ENCODE results near the gene LILRA1. TPM values are rescaled to one million over a fixed set of nuclear protein-coding genes. Genes with fewer than 3 reads are reported as not detected.
"Not testable (repeated sequence)": the region's sequence is repeated elsewhere in the genome, so short reads cannot be mapped to it uniquely, and the experiment has no call there.

LILRA1 gene
- total RNA-seq, 1 donor from 2014 or later = 3.7 TPM

DNA sequence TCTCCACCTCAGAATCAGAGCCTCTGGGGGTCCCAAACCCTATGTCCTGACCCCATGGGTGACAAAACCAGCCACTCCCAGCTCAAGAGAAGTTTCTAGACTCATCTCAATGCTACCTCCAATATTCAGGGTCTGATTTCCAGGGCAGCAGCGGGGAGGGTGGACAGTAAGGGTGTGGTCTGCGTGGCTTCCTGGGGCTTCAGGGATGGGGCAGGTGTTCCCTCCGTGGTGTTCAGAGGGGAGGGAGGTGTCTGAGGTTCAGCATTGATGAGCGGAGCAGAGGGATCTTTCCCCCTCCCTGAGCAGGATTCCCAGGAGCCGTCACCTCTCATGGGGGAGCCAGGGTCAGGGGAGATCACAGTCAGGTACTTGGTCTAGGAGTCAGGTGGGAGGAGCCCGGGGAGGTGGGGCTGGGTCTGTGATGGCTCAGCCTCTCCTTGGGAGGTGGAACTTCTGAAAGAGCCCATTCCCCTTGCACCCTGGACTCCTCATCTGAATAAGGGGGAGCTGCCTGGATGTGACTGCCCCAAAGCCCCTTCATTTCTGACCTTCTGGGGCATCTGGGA, 16.9 kb upstream of the LILRA1 start:
- no peak for DNase-seq (ENCODE audit: low spot score)

DNA sequence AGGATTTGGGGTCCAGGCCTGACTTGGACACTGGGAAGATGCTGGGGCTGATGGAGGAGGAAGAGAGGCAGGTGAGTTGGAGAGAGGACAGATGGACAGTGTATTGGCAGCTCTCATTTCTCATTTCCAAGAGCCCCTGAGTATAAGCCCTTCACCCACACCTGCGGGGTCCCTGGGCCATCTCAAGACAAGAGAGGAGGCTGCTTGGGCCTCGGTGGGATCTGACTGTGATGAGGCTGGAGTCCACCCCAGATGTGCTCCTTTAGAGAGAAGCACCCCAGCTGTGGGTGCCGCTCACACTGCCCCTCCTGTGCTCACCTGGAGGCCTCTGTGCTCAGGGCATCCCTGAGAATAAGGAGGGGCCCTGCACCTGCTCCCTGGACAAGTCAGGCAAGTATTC, 16.1 kb upstream of the LILRA1 start:
- peak; percentile 57 for DNase-seq (ENCODE audit: low spot score)

DNA sequence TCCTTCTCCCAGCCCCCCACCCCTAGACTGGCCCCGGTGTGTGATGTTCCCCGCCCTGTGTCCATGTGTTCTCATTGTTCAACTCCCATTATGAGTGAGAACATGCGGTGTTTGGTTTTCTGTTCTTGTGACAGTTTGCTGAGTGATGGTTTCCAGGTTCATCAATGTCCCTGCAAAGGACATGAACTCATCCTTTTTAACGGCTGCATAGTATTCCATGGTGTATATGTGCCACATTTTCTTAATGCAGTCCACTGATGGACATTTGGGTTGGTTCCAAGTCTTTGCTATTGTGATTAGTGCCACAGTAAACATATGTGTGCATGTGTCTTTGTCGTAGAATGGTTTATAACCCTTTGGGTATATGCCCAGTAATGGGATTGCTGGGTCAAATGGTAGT, 15.2 kb upstream of the LILRA1 start:
- DNase-seq (ENCODE audit: low spot score) = not testable (repeated sequence)

GRCh38 chr19:54586397-54586796, 7.0 kb upstream of the LILRA1 start:
- peak; percentile 59 for DNase-seq (ENCODE audit: low spot score)

- peak; percentile 77 for DNase-seq (ENCODE audit: low spot score)
Observed at GRCh38 chr19:54587026-54587425, 6.4 kb upstream of the LILRA1 start.

- DNase-seq (ENCODE audit: low spot score) = peak; percentile 69
Observed at GRCh38 chr19:54593931-54594626, 647 bp downstream of the LILRA1 start.

DNA sequence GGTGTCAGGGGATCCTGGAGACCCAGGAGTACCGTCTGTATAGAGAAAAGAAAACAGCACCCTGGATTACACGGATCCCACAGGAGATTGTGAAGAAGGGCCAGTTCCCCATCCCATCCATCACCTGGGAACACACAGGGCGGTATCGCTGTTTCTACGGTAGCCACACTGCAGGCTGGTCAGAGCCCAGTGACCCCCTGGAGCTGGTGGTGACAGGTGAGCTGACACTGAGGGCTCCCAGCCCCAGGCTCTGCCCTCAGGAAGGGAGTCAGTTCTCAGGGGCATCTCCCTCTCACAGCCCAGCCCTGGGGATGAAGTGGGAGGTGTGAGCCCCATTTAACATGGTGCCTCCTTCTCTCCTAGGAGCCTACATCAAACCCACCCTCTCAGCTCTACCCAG, 1.3 kb downstream of the LILRA1 start:
- peak; percentile 67 for DNase-seq (ENCODE audit: low spot score)

GRCh38 chr19:54595680-54596436, 2.4 kb downstream of the LILRA1 start:
- DNase-seq (ENCODE audit: low spot score) = peak; percentile 88

DNA sequence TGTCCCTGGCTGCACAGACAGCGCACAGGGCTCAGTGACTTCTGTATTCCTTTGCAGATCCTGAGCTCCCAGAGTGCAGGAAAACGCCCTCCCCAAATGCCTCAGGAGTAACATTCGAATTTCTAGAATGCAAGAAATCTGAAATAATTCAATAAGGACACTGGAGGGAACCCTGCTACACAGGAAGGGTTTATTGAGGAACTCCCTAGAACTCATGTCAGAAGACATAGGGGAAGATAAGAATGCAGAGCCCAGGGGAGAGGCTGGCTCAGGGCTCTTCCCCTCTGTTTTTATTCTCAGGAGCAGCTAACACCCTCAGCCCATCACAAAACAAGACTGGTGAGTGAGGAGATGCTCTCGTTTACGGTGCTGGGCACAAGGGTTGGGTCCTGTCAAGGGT, 6.8 kb downstream of the LILRA1 start:
- no peak for DNase-seq (ENCODE audit: low spot score)

DNA sequence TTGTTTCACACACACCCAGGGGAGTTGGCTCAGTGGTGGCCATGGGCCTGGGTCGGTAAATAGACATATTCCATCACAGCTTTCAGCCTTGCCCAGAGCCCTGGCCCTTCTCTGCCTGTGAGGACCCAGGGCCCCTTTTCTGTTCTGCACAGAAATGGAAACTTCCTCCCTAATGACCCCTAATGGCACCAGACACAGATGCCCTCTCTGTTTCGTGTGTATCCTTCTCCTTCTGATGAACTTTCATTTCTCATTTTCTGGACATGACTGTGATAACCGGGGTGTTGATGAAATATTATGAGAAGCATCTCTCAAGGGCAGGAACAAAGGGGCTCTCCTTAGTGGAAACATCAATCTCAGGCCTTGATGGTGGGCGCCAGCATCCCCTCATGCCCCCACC, 12.8 kb downstream of the LILRA1 start:
- no peak for DNase-seq (ENCODE audit: low spot score)

- no peak for DNase-seq (ENCODE audit: low spot score)
Observed at GRCh38 chr19:54606891-54607784, 13.7 kb downstream of the LILRA1 start.

GRCh38 chr19:54607785-54608150, 14.3 kb downstream of the LILRA1 start:
- DNase-seq (ENCODE audit: low spot score) = no peak

DNA sequence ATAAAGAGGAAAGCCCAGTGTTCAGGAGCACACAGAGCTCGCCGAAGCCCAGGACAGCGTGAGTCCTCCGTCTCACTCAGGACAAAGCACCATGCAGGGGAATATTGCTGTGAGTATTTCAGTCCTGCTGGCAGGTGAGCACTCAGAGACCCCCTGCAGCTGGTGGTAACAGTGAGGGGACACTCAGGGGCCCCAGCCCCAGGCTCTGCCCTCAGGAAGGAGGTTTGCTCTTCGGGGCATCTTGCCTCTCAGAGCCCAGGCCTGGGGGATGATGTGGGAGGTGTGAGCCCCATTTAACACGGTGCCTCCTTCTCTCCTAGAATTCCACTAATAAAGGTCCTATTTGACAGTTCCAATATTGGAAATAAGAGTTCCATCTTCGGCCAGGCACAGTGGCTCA, 14.8 kb downstream of the LILRA1 start:
- no peak for DNase-seq (ENCODE audit: low spot score)

DNA sequence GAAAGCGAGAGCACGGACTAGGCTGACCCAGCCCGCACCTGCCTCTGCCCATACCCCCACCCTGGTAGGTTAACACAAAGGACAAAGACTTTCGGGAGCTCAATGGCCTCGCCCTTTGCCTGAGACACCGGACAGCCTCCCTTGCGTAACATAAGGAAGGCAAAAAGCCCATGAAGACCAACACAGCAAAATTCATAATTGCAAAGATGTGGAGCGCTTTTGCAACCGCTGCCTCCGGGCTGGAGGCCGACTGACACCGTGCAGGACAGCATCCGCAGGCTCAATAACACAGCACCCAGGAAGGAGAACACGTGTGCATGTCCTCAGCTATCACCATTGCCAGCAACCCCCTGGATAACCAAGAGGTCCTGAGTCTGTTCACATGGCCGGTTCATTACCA, 15.4 kb downstream of the LILRA1 start:
- DNase-seq (ENCODE audit: low spot score) = no peak

- no peak for DNase-seq (ENCODE audit: low spot score)
Observed at GRCh38 chr19:54609356-54609791, 15.9 kb downstream of the LILRA1 start.

DNA sequence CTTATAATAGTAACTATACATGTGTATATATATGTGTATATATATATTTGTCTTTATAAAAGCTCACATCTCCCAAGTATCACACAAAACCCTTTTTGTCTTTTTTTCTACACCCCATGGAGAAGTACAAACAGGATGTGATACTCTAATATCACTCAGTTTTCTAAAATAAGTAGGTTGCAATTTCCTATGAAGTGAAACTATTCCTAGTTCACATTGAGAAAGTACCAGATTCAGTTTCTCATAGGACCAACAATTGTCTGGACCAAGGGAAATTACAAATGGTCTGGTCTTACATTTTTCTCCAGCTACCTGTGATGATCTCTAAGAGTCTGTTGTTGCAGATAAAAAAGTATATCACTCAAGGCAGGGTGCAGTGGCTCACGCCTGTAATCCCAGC, 19.0 kb downstream of the LILRA1 start:
- DNase-seq (ENCODE audit: low spot score) = no peak

DNA sequence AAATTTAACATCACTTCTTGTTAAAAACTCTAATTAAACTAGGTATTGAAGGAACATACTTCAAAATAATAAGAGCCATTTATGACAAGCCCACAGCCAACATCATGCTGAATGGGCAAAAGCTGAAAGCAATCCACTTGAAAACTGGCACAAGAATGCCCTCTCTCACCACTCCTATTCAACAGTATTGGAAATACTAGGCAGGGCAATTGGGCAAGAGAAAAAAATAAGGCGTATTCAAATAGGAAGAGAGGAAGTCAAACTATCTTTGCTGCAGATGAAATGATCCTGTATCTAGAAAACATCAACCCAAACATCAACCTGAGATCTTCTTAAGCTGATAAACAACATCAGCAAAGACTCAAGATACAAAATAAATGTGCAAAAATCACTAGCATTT, 21.3 kb downstream of the LILRA1 start:
- DNase-seq (ENCODE audit: low spot score) = no peak

GRCh38 chr19:54616057-54616456, 22.6 kb downstream of the LILRA1 start:
- no peak for DNase-seq (ENCODE audit: low spot score)

DNA sequence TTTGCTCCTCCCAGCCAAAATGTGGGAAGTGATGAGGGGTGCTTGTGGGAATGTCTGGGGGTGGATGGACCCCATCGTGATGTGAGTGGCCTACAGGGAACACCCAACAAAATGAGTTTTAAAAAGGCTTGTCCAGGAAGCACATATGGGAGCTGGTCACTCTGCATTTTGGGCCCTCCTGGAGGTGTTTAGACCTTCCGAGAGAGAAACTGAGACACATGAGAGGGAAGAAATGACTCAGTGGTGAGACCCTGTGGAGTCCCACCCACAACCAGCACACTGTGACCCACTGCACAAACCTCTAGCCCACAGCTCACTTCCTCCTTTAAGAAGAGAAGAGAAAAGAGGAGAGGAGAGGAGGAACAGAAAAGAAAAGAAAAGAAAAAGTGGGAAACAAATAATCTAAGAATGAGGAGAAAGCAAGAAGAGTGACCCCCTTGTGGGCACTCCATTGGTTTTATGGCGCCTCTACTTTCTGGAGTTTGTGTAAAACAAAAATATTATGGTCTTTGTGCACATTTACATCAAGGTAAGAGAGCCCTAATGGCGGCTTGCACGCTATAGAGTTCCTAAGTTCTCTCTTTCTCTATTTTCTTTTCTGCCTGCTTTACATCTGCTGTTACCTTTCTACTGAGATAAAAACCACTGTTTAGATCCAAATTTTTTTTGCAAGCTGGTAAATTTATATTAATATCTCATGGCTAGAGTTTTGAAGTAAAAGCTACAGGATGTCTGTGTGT, 23.6 kb downstream of the LILRA1 start:
- DNase-seq (ENCODE audit: low spot score) = no peak

- DNase-seq (ENCODE audit: low spot score) = no peak
Observed at GRCh38 chr19:54620464-54620863, 27.0 kb downstream of the LILRA1 start.

DNA sequence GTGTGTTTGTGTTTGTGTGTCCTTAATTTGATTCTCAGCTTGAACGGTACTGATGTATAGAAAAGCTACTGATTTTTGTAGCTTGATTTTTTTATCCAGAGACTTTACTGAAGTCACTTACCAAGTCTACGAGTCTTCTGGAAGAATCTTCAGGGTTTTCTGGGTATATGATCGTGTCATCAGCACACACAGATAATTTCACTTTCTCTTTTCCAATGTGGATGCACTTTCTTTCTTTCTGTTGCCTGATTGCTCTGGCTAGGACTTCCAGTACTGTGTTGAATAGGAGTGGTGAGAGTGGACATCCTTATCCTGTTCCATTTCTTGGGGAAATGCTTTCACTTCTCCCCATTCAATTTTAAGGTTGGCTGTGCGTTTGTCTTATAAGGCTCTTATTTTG, 29.0 kb downstream of the LILRA1 start:
- DNase-seq (ENCODE audit: low spot score) = no peak

Data from mesenteric fat pad (tissue), 1 donor.